WERI-Rb-1 (cell line): Measurements from ENCODE around the gene CEACAM21.
A peak's percentile ranks its signal among the peaks of the same experiment; 100 is the strongest.

Experiments used
- DNase-seq: peaks from one replicate; pipeline ENCODE4 v3.0.0-alpha.2; 2020
- H3K27ac ChIP-seq: fragments of 250-450 bp; sonication (Bioruptor Pico); 2 replicates; pipeline ENCODE4 v1.5.1; 2020; ENCODE audit warnings: mild to moderate bottlenecking, moderate library complexity
- H3K27me3 ChIP-seq: fragments of 250-450 bp; sonication (Bioruptor Pico); 2 replicates; pipeline ENCODE4 v1.5.1; 2021; ENCODE audit warnings: mild to moderate bottlenecking, low read depth, moderate library complexity; ENCODE audit not compliant: insufficient read depth, severe bottlenecking
- H3K36me3 ChIP-seq: fragments of 250-450 bp; sonication (Bioruptor Pico); 2 replicates; pipeline ENCODE4 v1.5.1; 2020; ENCODE audit warnings: mild to moderate bottlenecking, moderate library complexity
- H3K4me3 ChIP-seq: 2 replicates; pipeline ENCODE4 v1.5.1; 2011; ENCODE audit warnings: low read depth, mild to moderate bottlenecking, control low read depth, low read length
- H3K9me3 ChIP-seq: fragments of 250-450 bp; sonication (Bioruptor Pico); 2 replicates; pipeline ENCODE4 v1.5.1; 2021; ENCODE audit warnings: mild to moderate bottlenecking, moderate library complexity; ENCODE audit not compliant: severe bottlenecking
- CTCF ChIP-seq: IDR thresholded peaks from 2 replicates; pipeline ENCODE4 v1.5.1; 2011; ENCODE audit warnings: low read depth, mild to moderate bottlenecking, control low read depth, inconsistent platforms, low read length

CEACAM21 gene

GRCh38 chr19:41595890-41596280, 19.9 kb downstream of the CEACAM21 start:
- TF ChIP-seq CTCF = no peak

GRCh38 chr19:41597600-41598041, 21.7 kb downstream of the CEACAM21 start:
- peak; percentile 68 for DNase-seq
- Histone ChIP-seq H3K27me3 (peaks cover 56% of the 10 kb centered on the region), H3K9me3 (no peaks in the 10 kb centered on the region), H3K36me3 (no peaks in the 10 kb centered on the region), H3K4me3 (no peak overlapping the region), H3K27ac (no peak overlapping the region)
- TF ChIP-seq CTCF = peak; percentile 79

More at GRCh38 chr19:41595890-41596280, 19.9 kb downstream of the CEACAM21 start:
- Histone ChIP-seq H3K36me3 (no peaks in the 10 kb centered on the region), H3K27ac (no peak overlapping the region), H3K4me3 (no peak overlapping the region), H3K27me3 (peaks cover 50% of the 10 kb centered on the region), H3K9me3 (no peaks in the 10 kb centered on the region)
- no peak for DNase-seq

DNA sequence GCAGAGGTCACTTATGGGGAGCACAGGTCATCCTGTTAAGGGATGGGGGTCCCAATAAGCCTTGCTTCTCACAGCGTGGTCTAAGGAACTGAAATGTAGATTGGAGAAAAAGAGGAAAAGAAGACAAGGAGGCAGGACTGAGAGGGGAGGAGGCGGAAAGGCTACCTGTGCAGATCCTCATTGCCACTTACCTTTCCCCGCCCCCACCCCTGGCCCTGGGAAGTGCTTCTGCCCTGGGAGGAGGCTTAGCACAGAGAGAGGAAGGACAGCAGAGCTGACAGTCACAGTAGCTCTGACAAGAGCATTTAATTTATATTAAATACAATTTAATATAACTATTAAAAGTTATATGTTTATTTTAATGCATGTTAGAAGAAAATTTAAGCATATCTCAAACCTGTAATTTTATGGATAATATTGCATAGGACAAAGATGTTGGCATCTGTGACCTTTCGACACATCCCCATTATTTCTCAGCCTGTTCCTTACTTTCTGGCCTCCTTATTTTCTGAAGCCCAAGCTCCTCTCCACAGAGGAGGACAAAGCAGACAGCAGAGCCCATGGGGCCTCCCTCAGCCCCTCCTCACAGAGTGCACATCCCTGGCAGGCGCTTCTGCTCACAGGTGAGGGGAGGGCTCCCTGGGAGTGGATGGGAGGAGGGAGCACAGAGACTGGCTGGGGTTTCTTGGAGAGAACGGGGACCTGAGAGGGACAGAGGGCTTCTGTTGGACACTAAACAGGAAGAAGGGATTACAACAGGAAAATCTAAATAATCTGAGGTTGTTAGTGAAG, 23.4 kb downstream of the CEACAM21 start:
- Histone ChIP-seq H3K27ac (no peak overlapping the region), H3K36me3 (no peaks in the 10 kb centered on the region), H3K4me3 (no peak overlapping the region), H3K27me3 (peaks cover 63% of the 10 kb centered on the region), H3K9me3 (no peaks in the 10 kb centered on the region)
- TF ChIP-seq CTCF = no peak
- no peak for DNase-seq

- Histone ChIP-seq H3K9me3 (no peaks in the 10 kb centered on the region), H3K27ac (no peak overlapping the region), H3K27me3 (peaks cover 75% of the 10 kb centered on the region), H3K36me3 (no peaks in the 10 kb centered on the region), H3K4me3 (no peak overlapping the region)
- no peak for DNase-seq
- no peak for TF ChIP-seq CTCF
Measured at GRCh38 chr19:41601771-41602170, 25.8 kb downstream of the CEACAM21 start.

GRCh38 chr19:41604831-41605230, 28.9 kb downstream of the CEACAM21 start:
- DNase-seq = no peak
- Histone ChIP-seq H3K27me3 (peaks cover 88% of the 10 kb centered on the region), H3K27ac (no peak overlapping the region), H3K36me3 (no peaks in the 10 kb centered on the region), H3K9me3 (no peaks in the 10 kb centered on the region), H3K4me3 (no peak overlapping the region)
- TF ChIP-seq CTCF = no peak
